H1 (cell line): ENCODE data around the gene LRRC3C. TPM values are rescaled to one million over a fixed set of nuclear protein-coding genes. Genes with fewer than 3 reads are reported as not detected.

Source experiments
- CTCF ChIA-PET: fragments of 300-600 bp; sonication (Branson Sonifier 250); formaldehyde crosslinking; loops from one replicate; lab custom pipeline; 2021; ENCODE audit not compliant: partially characterized antibody; lab: Charles Lee
- POLR2A ChIA-PET: fragments of 300-600 bp; sonication (Branson Sonifier 250); formaldehyde crosslinking; loops from one replicate; lab custom pipeline; 2021; ENCODE audit warnings: inconsistent platforms; ENCODE audit not compliant: partially characterized antibody; lab: Charles Lee
- DNase-seq, 2 experiments: peaks; one replicate each; pipeline versions ENCODE4 v3.0.0 to v3.0.0-alpha.2; 2010 to 2022; ENCODE audit warnings: low spot score in 2 of 2, low read depth in 1 of 2, mixed read lengths in 1 of 2
- FAIRE-seq: peaks from 2 replicates; lab custom pipeline; 2011; peaks lifted over from hg19 to GRCh38; lab: Jason Lieb, UNC
- H2AFZ ChIP-seq: 2 replicates; pipeline ENCODE4 v1.8.1; 2012; ENCODE audit warnings: low read length, inconsistent platforms
- H2AK5ac ChIP-seq: 2 replicates; pipeline ENCODE4 v1.6.1; 2013; ENCODE audit warnings: low read depth, low read length
- H2BK120ac ChIP-seq: replicated peaks from 2 replicates; pipeline ENCODE3; 2013; ENCODE audit warnings: low read depth, low read length, inconsistent platforms
- H2BK12ac ChIP-seq: 2 replicates; pipeline ENCODE4 v1.6.1; 2013; ENCODE audit warnings: low read depth, low read length
- H2BK15ac ChIP-seq: 2 replicates; pipeline ENCODE4 v1.6.1; 2013; ENCODE audit warnings: low read length
- H2BK20ac ChIP-seq: 2 replicates; pipeline ENCODE4 v1.6.1; 2013; ENCODE audit warnings: low read length
- H2BK5ac ChIP-seq: 2 replicates; pipeline ENCODE4 v1.6.1; 2013; ENCODE audit warnings: low read depth, low read length
- H3K14ac ChIP-seq: 2 replicates; pipeline ENCODE4 v1.6.1; 2013; ENCODE audit warnings: inconsistent platforms; ENCODE audit not compliant: insufficient read length
- H3K18ac ChIP-seq: 2 replicates; pipeline ENCODE4 v1.6.1; 2013; ENCODE audit warnings: low read length; ENCODE audit errors: extremely low read depth
- H3K23ac ChIP-seq: 2 replicates; pipeline ENCODE4 v1.6.1; 2013; ENCODE audit warnings: inconsistent platforms; ENCODE audit not compliant: insufficient read length
- H3K23me2 ChIP-seq: 2 replicates; pipeline ENCODE4 v1.6.1; 2013; ENCODE audit warnings: low read depth, low read length
- H3K27ac ChIP-seq: 2 replicates; pipeline ENCODE4 v1.6.1; 2011; ENCODE audit warnings: low read depth, low read length, inconsistent platforms
- H3K27me3 ChIP-seq, 4 experiments: replicated peaks in 1 of 4; 1 replicate in 1 of 4; 2 replicates in 3 of 4; pipeline versions ENCODE4 v1.6.1 to v1.8.1; 2011 to 2013; ENCODE audit warnings: low read length in 3 of 4, mild to moderate bottlenecking in 3 of 4, inconsistent platforms in 2 of 4, mixed read lengths in 2 of 4, moderate library complexity in 1 of 4; ENCODE audit not compliant: control insufficient read depth in 3 of 4, insufficient read depth in 3 of 4; ENCODE audit errors: extremely low read depth in 1 of 4
- H3K36me3 ChIP-seq, 4 experiments: 2 replicates each; pipeline versions ENCODE4 v1.6.1 to v1.8.1; 2011 to 2013; ENCODE audit warnings: mild to moderate bottlenecking in 4 of 4, low read length in 3 of 4, moderate library complexity in 2 of 4, control low read depth in 1 of 4, inconsistent platforms in 1 of 4; ENCODE audit not compliant: insufficient read depth in 4 of 4, control insufficient read depth in 2 of 4
- H3K4ac ChIP-seq: replicated peaks from 2 replicates; pipeline ENCODE3; 2013; ENCODE audit warnings: low read length, low read depth, mixed read lengths, inconsistent platforms; ENCODE audit not compliant: insufficient read length
- H3K4me1 ChIP-seq, 4 experiments: replicated peaks in 1 of 4; 1 replicate in 1 of 4; 2 replicates in 3 of 4; pipeline versions ENCODE4 v1.6.1 to v1.8.1; 2011 to 2013; ENCODE audit warnings: low read length in 3 of 4, inconsistent platforms in 2 of 4, mixed read lengths in 1 of 4; ENCODE audit not compliant: insufficient read depth in 4 of 4, control insufficient read depth in 3 of 4
- H3K4me2 ChIP-seq, 2 experiments: 2 replicates each; pipeline versions ENCODE4 v1.6.1 to v1.8.1; 2011 to 2013; ENCODE audit warnings: low read depth in 2 of 2, low read length in 2 of 2, control low read depth in 1 of 2, inconsistent platforms in 1 of 2, mild to moderate bottlenecking in 1 of 2; ENCODE audit not compliant: insufficient read depth in 1 of 2
- H3K4me3 ChIP-seq, 4 experiments: fragments of 200-600, 300-600 bp in 1 of 4; sonication (generic), shearing (Covaris generic), sonication (Bioruptor Twin) in 1 of 4; 2 replicates each; pipeline versions ENCODE4 v1.5.1 to v1.8.1; 2011 to 2016; ENCODE audit warnings: low read length in 4 of 4, low read depth in 3 of 4, control low read depth in 2 of 4, inconsistent platforms in 2 of 4, mild to moderate bottlenecking in 2 of 4, mixed read lengths in 1 of 4, moderate library complexity in 1 of 4; ENCODE audit not compliant: insufficient read depth in 2 of 4; ENCODE audit errors: extremely low read depth in 1 of 4
- H3K56ac ChIP-seq: replicated peaks from 2 replicates; pipeline ENCODE3; 2013; ENCODE audit warnings: low read depth, mild to moderate bottlenecking, mixed read lengths, low read length, inconsistent platforms; ENCODE audit not compliant: insufficient read length
- H3K79me1 ChIP-seq: 2 replicates; pipeline ENCODE4 v1.6.1; 2013; ENCODE audit warnings: low read depth, low read length, control low read depth
- H3K79me2 ChIP-seq, 2 experiments: 2 replicates each; pipeline versions ENCODE4 v1.6.1 to v1.8.1; 2012 to 2013; ENCODE audit warnings: low read length in 2 of 2, mild to moderate bottlenecking in 2 of 2, inconsistent platforms in 1 of 2; ENCODE audit not compliant: insufficient read depth in 2 of 2, control insufficient read depth in 1 of 2
- H3K9ac ChIP-seq, 4 experiments: replicated peaks in 1 of 4; 1 replicate in 1 of 4; 2 replicates in 3 of 4; pipeline versions ENCODE4 v1.6.1 to v1.8.1; 2011 to 2013; ENCODE audit warnings: low read depth in 3 of 4, low read length in 3 of 4, control low read depth in 2 of 4, mild to moderate bottlenecking in 2 of 4, moderate library complexity in 2 of 4, inconsistent platforms in 1 of 4; ENCODE audit errors: extremely low read depth in 1 of 4
- H3K9me3 ChIP-seq, 2 experiments: 2 replicates each; pipeline versions ENCODE4 v1.6.1 to v1.8.1; 2012 to 2013; ENCODE audit warnings: mild to moderate bottlenecking in 2 of 2, moderate library complexity in 2 of 2, control low read depth in 1 of 2, inconsistent platforms in 1 of 2, low read depth in 1 of 2, low read length in 1 of 2, mixed read lengths in 1 of 2; ENCODE audit not compliant: insufficient read depth in 2 of 2
- H4K20me1 ChIP-seq, 2 experiments: replicated peaks in 1 of 2; 2 replicates each; pipeline versions ENCODE3 to v1.8.1; 2011 to 2013; ENCODE audit warnings: inconsistent platforms in 2 of 2, low read length in 2 of 2, mild to moderate bottlenecking in 1 of 2; ENCODE audit not compliant: insufficient read depth in 2 of 2, control insufficient read depth in 1 of 2
- H4K5ac ChIP-seq: 2 replicates; pipeline ENCODE4 v1.6.1; 2013; ENCODE audit warnings: low read length, low read depth, mixed read lengths, inconsistent platforms; ENCODE audit not compliant: insufficient read length
- H4K8ac ChIP-seq: 2 replicates; pipeline ENCODE4 v1.8.0; 2013; ENCODE audit warnings: mild to moderate bottlenecking, moderate library complexity, low read length, inconsistent platforms; ENCODE audit not compliant: insufficient read depth; ENCODE audit errors: extremely low read depth
- H4K91ac ChIP-seq: replicated peaks from 2 replicates; pipeline ENCODE3; 2013; ENCODE audit warnings: low read length, mixed read lengths, inconsistent platforms; ENCODE audit not compliant: insufficient read length
- BRCA1 ChIP-seq: IDR thresholded peaks from 2 replicates; pipeline ENCODE4 v1.6.1; 2012; ENCODE audit warnings: low read depth, low read length, improper control_type of control experiment
- CBX5 ChIP-seq: fragments of 300-800, 300-1000 bp; sonication (generic); IDR thresholded peaks from 2 replicates; pipeline ENCODE4 v1.7.1; 2016; ENCODE audit warnings: antibody characterized with exemption, low read length, low read depth
- CTCF ChIP-seq, 3 experiments: IDR thresholded peaks; 1 replicate in 2 of 3; 2 replicates in 1 of 3; pipeline versions ENCODE4 v1.5.1 to v1.6.1; 2011; ENCODE audit warnings: low read length in 3 of 3, mild to moderate bottlenecking in 3 of 3, inconsistent platforms in 2 of 3, low read depth in 1 of 3, moderate library complexity in 1 of 3; ENCODE audit not compliant: insufficient read depth in 1 of 3; ENCODE audit errors: control extremely low read depth in 1 of 3
- EGR1 ChIP-seq: IDR thresholded peaks from 2 replicates; pipeline ENCODE4 v1.6.1; 2011; ENCODE audit warnings: low read depth, low read length, borderline replicate concordance
- GABPA ChIP-seq: IDR thresholded peaks from 2 replicates; pipeline ENCODE4 v1.6.1; 2011; ENCODE audit warnings: mild to moderate bottlenecking, low read length, moderate library complexity, borderline replicate concordance; ENCODE audit not compliant: insufficient read depth
- RBBP5 ChIP-seq: IDR thresholded peaks from 2 replicates; pipeline ENCODE4 v1.7.1; 2012; ENCODE audit warnings: low read depth, mild to moderate bottlenecking, inconsistent platforms, low read length, moderate library complexity, borderline replicate concordance
- TBP ChIP-seq: IDR thresholded peaks from 2 replicates; pipeline ENCODE4 v1.6.1; 2011; ENCODE audit warnings: low read depth, low read length, improper control_type of control experiment
- USF2 ChIP-seq: IDR thresholded peaks from 2 replicates; pipeline ENCODE4 v1.6.1; 2011; ENCODE audit warnings: low read length, improper control_type of control experiment
- ZNF274 ChIP-seq: IDR thresholded peaks from 2 replicates; pipeline ENCODE4 v1.7.0; 2012; ENCODE audit warnings: low read length, borderline replicate concordance; ENCODE audit errors: extremely low read depth
- WGBS, 2 experiments: shearing (Covaris generic) in 1 of 2; methylation state at CpG; one replicate each; pipeline versions ENCODE4 v1.1.6 to v1.1.7; 2013 to 2015; ENCODE audit warnings: low lambda C conversion rate in 2 of 2, mixed read lengths in 2 of 2, inconsistent platforms in 1 of 2, low coverage in 1 of 2, missing lambda C conversion rate in 1 of 2; ENCODE audit not compliant: insufficient replicate concordance in 2 of 2, insufficient coverage in 1 of 2, insufficient read length in 1 of 2; ENCODE audit errors: extremely low coverage in 1 of 2, missing lambda C conversion rate in 1 of 2; 5-methylcytosine and 5-hydroxymethylcytosine counted together
- polyA plus RNA-seq, 7 experiments: library from polyadenylated mRNA; depleted of rRNA in 3 of 7; stranded (reverse) in 5 of 7; unstranded in 2 of 7; fragments of >200 nt in 5 of 7; fragments of 200-250 nt in 2 of 7; gene quantifications; 1 replicate in 5 of 7; 2 replicates in 1 of 7; 4 replicates in 1 of 7; pipeline versions ENCODE4 v1.2.1 to v1.2.3, GENCODE V29; 2011 to 2013; ENCODE audit warnings: missing spikeins in 2 of 7, mixed read lengths in 2 of 7
- total RNA-seq: library from RNA; stranded (reverse); fragmentation: NEBNext Ultra II Directional; extraction: Animal tissue kit (Norgen Biotek cat#: 25700); gene quantifications from 2 replicates; pipeline ENCODE4 v1.2.1, GENCODE V29; 2021

The LRRC3C gene
- total and polyA plus RNA-seq, 2 of the 8 experiments (the other 6 are each of a cell fraction or from before 2014, with no cell fraction given), result not detected

- peaks cover 0 to 4% of the 10 kb centered on the region in 2 experiments for H4K20me1 ChIP-seq
- no peaks in the 10 kb centered on the region for H3K79me2 ChIP-seq
- CTCF ChIA-PET, result interaction anchor here (0.8 to 1.1 kb wide), 2 partner anchors 39 to 152 kb away, joined by 3 read pairs; no protein-coding TSS in a partner anchor
- H3K27me3 ChIP-seq, result no peaks in the 10 kb centered on the region
- no peak overlapping the region for H2BK15ac ChIP-seq
- H2BK120ac ChIP-seq, result no peak overlapping the region
- H3K4me2 ChIP-seq, result no peak overlapping the region
- H3K4me3 ChIP-seq, result no peak overlapping the region
- no peak overlapping the region for H3K18ac ChIP-seq
- H2AK5ac ChIP-seq, result no peak overlapping the region
- no peak overlapping the region for H2BK20ac ChIP-seq
- DNase-seq, result no peak
- 88% methylated on average over 4 of the region's 4 CpGs; no CpG with 5 or more reads in 1 of the 2 experiments for WGBS, 2 experiments
- no peaks in the 10 kb centered on the region for H3K9me3 ChIP-seq
- H3K14ac ChIP-seq, result no peak overlapping the region
- no peak overlapping the region for H4K5ac ChIP-seq
- H3K23me2 ChIP-seq, result no peaks in the 10 kb centered on the region
- POLR2A ChIA-PET, result interaction anchor here (1.1 to 1.5 kb wide), 3 partner anchors 9 to 14 kb away, joined by 3 to 6 read pairs (median 4); no protein-coding TSS in a partner anchor
- H3K36me3 ChIP-seq, result peaks cover 0 to 8% (median 3%) of the 10 kb centered on the region in 4 experiments; a peak in 5 of 8 replicates
- no peak overlapping the region for H2AFZ ChIP-seq
- FAIRE-seq, result no peak
- no peaks in the 10 kb centered on the region for H3K79me1 ChIP-seq
- H2BK5ac ChIP-seq, result no peak overlapping the region
- H4K8ac ChIP-seq, result no peak overlapping the region
- H3K4ac ChIP-seq, result no peak overlapping the region
- no peak overlapping the region for H3K9ac ChIP-seq
- no peak overlapping the region for H3K27ac ChIP-seq
- no peak overlapping the region for H3K56ac ChIP-seq
- no peak overlapping the region for H4K91ac ChIP-seq
- H3K4me1 ChIP-seq, result no peaks in the 10 kb centered on the region
- no peak overlapping the region for H3K23ac ChIP-seq
- H2BK12ac ChIP-seq, result no peak overlapping the region
- TF ChIP-seq RBBP5, result no peak
- TF ChIP-seq CBX5, result no peak
- TF ChIP-seq ZNF274, result no peak
- TF ChIP-seq BRCA1, result no peak
- no peak for TF ChIP-seq GABPA
- TF ChIP-seq CTCF (IDR thresholded peaks at IDR 0.05; ENCODE audit: control extremely low read depth in 1 of 3, insufficient read depth in 1 of 3, low read depth in 1 of 3, low read length in 3 of 3), result no peak
- TF ChIP-seq TBP, result no peak
- no peak for TF ChIP-seq EGR1
- TF ChIP-seq USF2, result no peak
Measured at GRCh38 chr17:39915559-39915958, 12.0 kb upstream of the LRRC3C start.
